ENCODE measurements around the gene RTN4R. TPM values are rescaled to one million over a fixed set of nuclear protein-coding genes. Genes with fewer than 3 reads are reported as not detected.

The RTN4R gene
- total RNA-seq, 4 donors from 2014 or later: 0.64 to 22.8 (median 3.0) TPM; not detected in 1

DNA sequence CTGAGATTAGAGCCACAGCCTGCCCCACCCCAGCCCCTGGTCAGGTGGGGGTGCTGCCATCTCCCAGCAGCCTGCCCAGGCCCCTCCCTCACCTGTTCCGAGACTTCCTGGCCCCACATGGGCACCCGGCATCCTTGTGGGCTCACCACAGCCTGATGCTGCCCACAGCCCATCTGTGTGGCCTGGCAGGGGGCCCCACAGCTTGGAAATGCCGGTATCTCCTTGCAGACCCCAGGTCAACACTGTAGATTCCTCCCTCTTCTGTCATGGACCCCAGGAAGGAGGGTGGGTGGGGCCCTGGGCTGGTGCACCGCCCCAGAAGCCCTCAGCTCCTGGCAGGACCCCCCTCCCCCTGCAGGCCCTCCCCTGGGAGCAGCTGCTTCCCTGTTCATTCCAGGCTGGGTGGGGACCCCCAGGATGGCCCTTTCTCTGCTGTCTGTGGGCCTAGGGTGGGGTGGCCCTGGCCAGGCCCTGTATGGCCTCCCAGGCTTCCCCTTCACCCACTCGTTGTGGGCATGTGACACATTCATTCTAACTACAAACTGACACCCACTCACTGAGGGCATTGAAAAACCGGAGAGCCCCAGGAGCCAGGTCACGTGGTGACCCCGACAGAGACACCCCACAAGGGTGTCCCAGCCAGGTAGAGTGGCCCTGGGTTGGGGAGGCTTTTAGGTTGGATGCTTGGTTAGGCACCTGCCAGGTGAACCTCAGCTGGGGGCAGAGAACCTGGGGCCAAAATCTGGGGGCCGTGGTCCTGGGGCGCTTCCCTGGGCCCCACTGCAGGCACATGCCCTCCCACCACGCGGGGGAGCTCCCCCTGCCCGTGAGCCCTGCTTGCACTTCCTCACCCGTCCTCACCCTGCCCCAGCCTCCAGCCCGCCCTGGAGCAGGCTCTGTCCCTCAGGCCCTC is 73.2 kb downstream of the RTN4R start:
- WGBS, 2 donors (ENCODE audit: low coverage in 1 of 2): 67% methylated on average over 12 of the region's 15 CpGs; no CpG with 5 or more reads in 1 of the 2 donors
- Histone ChIP-seq H3K27me3 (no peaks in the 10 kb centered on the region), H3K4me3 (no peak overlapping the region), H3K27ac (no peak overlapping the region), H3K36me3 (no peaks in the 10 kb centered on the region), H3K9me3 (no peaks in the 10 kb centered on the region), H3K4me1 (no peaks in the 10 kb centered on the region)
- intact Hi-C loops (cut with DNase I; ENCODE audit: low total_unique reads) (no loop called here), in situ Hi-C loops (cut with MboI; ENCODE audit: low pct_ligation_motif_present in 1 of 4, low pct_unique_long_range_greater_than_20kb in 1 of 4, low sequenced_read_pairs in 3 of 4) (no loop called here)
- no peak for DNase-seq
- TF ChIP-seq POLR2AphosphoS5 (IDR thresholded peaks at IDR 0.05): no peak
- TF ChIP-seq POLR2A (IDR thresholded peaks at IDR 0.05): no peak
- TF ChIP-seq, protein P1, sequence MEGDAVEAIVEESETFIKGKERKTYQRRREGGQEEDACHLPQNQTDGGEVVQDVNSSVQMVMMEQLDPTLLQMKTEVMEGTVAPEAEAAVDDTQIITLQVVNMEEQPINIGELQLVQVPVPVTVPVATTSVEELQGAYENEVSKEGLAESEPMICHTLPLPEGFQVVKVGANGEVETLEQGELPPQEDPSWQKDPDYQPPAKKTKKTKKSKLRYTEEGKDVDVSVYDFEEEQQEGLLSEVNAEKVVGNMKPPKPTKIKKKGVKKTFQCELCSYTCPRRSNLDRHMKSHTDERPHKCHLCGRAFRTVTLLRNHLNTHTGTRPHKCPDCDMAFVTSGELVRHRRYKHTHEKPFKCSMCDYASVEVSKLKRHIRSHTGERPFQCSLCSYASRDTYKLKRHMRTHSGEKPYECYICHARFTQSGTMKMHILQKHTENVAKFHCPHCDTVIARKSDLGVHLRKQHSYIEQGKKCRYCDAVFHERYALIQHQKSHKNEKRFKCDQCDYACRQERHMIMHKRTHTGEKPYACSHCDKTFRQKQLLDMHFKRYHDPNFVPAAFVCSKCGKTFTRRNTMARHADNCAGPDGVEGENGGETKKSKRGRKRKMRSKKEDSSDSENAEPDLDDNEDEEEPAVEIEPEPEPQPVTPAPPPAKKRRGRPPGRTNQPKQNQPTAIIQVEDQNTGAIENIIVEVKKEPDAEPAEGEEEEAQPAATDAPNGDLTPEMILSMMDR (IDR thresholded peaks at IDR 0.05): no peak
- TF ChIP-seq EP300 (IDR thresholded peaks at IDR 0.05; ENCODE audit: low read depth): no peak

DNA sequence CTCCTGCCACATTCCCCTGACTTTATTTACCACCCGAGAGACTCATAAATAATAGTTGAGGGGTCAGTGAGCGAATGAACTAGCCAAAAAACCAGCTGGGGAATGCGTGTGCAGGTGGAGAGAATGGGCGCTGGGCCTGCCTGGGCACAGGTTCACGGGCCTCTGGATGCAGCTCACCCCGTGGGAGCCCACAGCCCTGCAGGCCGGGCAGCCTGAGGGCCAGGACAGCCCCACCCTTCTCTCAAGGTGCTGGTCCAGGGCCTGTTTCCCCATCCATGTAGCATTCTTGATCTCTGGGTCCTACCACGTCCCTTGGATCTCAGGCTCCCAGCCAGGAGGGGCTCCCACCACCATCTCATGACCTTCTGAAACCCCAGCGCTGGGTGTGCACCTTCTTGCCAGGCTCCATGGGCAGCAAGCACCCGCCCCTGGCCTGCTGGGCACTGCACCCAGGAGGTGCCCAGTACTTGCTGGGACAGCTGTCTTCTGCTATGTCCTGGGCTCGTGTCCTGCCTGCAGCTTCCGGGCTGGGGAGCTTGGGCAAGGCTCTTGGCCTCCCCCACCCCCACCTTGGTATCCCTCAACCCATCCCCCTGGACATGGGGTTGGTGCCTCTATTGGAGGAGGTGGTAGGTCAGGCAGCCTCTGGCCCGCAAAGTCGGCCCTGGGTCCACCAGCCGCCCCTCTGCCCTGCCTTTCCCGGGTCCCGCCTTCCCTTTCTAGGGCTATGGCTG is 74.2 kb downstream of the RTN4R start:
- Histone ChIP-seq H3K27me3 (no peaks in the 10 kb centered on the region), H3K4me3 (no peak overlapping the region), H3K36me3 (no peaks in the 10 kb centered on the region), H3K4me1 (no peaks in the 10 kb centered on the region), H3K9me3 (no peaks in the 10 kb centered on the region), H3K27ac (no peak overlapping the region)
- DNase-seq: no peak
- TF ChIP-seq EP300 (IDR thresholded peaks at IDR 0.05; ENCODE audit: low read depth) (no peak), POLR2AphosphoS5 (IDR thresholded peaks at IDR 0.05) (no peak), POLR2A (IDR thresholded peaks at IDR 0.05) (no peak)
- TF ChIP-seq, protein P1 (IDR thresholded peaks at IDR 0.05): no peak
- intact Hi-C loops (cut with DNase I; ENCODE audit: low total_unique reads): no loop called here
- in situ Hi-C loops (cut with MboI; ENCODE audit: low pct_ligation_motif_present in 1 of 4, low pct_unique_long_range_greater_than_20kb in 1 of 4, low sequenced_read_pairs in 3 of 4): no loop called here
- WGBS, 2 donors (ENCODE audit: low coverage in 1 of 2): 74% methylated on average over 17 of the region's 17 CpGs; no CpG with 5 or more reads in 1 of the 2 donors

DNA sequence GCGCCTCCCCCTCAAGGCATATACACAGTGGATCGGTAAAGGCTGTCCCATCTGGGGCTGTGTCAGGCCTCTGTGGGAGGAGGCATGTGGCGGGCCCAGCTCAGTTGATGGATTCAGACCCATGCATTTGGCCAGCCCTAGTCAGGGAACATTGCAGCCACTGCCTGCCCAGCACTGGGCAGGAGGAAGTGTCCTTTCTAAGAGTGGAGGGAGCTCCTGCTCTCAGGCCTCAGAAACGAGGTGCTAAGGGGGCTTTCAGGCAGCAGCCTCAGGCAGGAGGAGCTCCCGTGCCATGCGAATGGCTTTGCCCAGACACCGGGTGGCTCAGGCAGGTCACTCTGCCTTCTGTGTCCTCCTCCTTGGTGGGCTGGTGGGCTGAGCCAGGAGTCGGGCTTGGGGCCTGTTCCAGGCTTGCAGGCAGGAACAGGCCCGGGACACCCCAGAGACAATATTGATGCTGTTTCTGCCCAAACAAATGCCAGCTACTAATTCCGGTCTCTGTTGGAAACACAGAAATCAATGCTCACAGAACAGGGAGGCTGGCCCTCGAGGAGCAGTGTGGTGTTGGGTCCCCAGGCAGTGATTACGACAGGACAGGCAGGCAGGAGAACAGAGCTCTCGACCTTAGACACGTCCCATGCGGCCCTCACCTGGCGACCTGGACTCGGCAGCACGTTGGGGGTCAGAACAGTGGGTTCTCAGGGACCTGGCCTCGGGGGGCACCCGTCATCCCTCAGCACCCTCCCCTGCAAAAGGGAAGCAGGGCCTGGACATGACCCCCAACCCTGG is 75.0 kb downstream of the RTN4R start:
- Histone ChIP-seq H3K4me1 (no peaks in the 10 kb centered on the region), H3K4me3 (no peak overlapping the region), H3K27me3 (no peaks in the 10 kb centered on the region), H3K27ac (no peak overlapping the region), H3K36me3 (no peaks in the 10 kb centered on the region), H3K9me3 (no peaks in the 10 kb centered on the region)
- no peak for DNase-seq
- intact Hi-C loops (cut with DNase I; ENCODE audit: low total_unique reads) (no loop called here), in situ Hi-C loops (cut with MboI; ENCODE audit: low pct_ligation_motif_present in 1 of 4, low pct_unique_long_range_greater_than_20kb in 1 of 4, low sequenced_read_pairs in 3 of 4) (no loop called here)
- no peak for TF ChIP-seq POLR2A (IDR thresholded peaks at IDR 0.05)
- no peak for TF ChIP-seq EP300 (IDR thresholded peaks at IDR 0.05; ENCODE audit: low read depth)
- TF ChIP-seq, protein P1 (IDR thresholded peaks at IDR 0.05): no peak
- no peak for TF ChIP-seq POLR2AphosphoS5 (IDR thresholded peaks at IDR 0.05)
- WGBS, 2 donors (ENCODE audit: low coverage in 1 of 2): 73% methylated on average over 17 of the region's 20 CpGs; no CpG with 5 or more reads in 1 of the 2 donors
